Liver (tissue), 9 donors: Measurements from ENCODE around the gene COP1. TPM values are rescaled to one million over a fixed set of nuclear protein-coding genes. Genes with fewer than 3 reads are reported as not detected.

Source experiments
- DNase-seq: peaks from one replicate; pipeline ENCODE4 v3.0.0-alpha.2; 2017; ENCODE audit warnings: low spot score
- H3K27ac ChIP-seq, 2 donors: one replicate each; pipeline ENCODE4 v1.7.0; 2013; ENCODE audit warnings: inconsistent platforms in 2 of 2, low read length in 2 of 2, control low read depth in 1 of 2, low read depth in 1 of 2, mild to moderate bottlenecking in 1 of 2
- H3K27me3 ChIP-seq, 4 donors: one replicate each; pipeline versions ENCODE4 v1.6.1 to v1.7.0; 2013; ENCODE audit warnings: low read length in 3 of 4, inconsistent platforms in 1 of 4, mild to moderate bottlenecking in 1 of 4, moderate library complexity in 1 of 4; ENCODE audit not compliant: control insufficient read depth in 4 of 4, insufficient read depth in 4 of 4
- H3K36me3 ChIP-seq, 4 donors: one replicate each; pipeline versions ENCODE4 v1.6.1 to v1.7.0; 2013; ENCODE audit warnings: low read length in 3 of 4, mild to moderate bottlenecking in 3 of 4, low read depth in 1 of 4, moderate library complexity in 1 of 4; ENCODE audit not compliant: control insufficient read depth in 4 of 4, insufficient read depth in 3 of 4
- H3K4me1 ChIP-seq, 4 donors: one replicate each; pipeline versions ENCODE4 v1.6.1 to v1.7.0; 2013; ENCODE audit warnings: low read length in 3 of 4, mild to moderate bottlenecking in 3 of 4, moderate library complexity in 1 of 4; ENCODE audit not compliant: control insufficient read depth in 4 of 4, insufficient read depth in 4 of 4
- H3K4me3 ChIP-seq, 3 donors: one replicate each; pipeline versions ENCODE4 v1.6.1 to v1.7.0; 2013; ENCODE audit warnings: low read length in 3 of 3, control low read depth in 1 of 3, low read depth in 1 of 3, mild to moderate bottlenecking in 1 of 3
- H3K9ac ChIP-seq, 2 donors: one replicate each; pipeline ENCODE4 v1.7.0; 2013; ENCODE audit warnings: low read length in 2 of 2, mild to moderate bottlenecking in 2 of 2, moderate library complexity in 2 of 2, control low read depth in 1 of 2, low read depth in 1 of 2
- H3K9me3 ChIP-seq, 4 donors: one replicate each; pipeline versions ENCODE4 v1.6.1 to v1.7.0; 2013; ENCODE audit warnings: low read length in 3 of 4; ENCODE audit not compliant: control insufficient read depth in 4 of 4
- EGR1 ChIP-seq, 2 donors: IDR thresholded peaks; 2 replicates each; pipeline ENCODE4 v1.6.1; 2016 to 2018; ENCODE audit warnings: antibody characterized with exemption in 2 of 2, low read depth in 2 of 2
- FOXA1 ChIP-seq: IDR thresholded peaks from 2 replicates; pipeline ENCODE4 v1.6.1; 2016; ENCODE audit warnings: antibody characterized with exemption
- FOXA2 ChIP-seq: IDR thresholded peaks from 2 replicates; pipeline ENCODE4 v1.6.1; 2016; ENCODE audit warnings: antibody characterized with exemption
- GABPA ChIP-seq, 2 donors: IDR thresholded peaks in 1 of 2; conservative IDR thresholded peaks in 1 of 2; 2 replicates each; pipeline ENCODE4 v1.6.1; 2016; ENCODE audit warnings: antibody characterized with exemption in 2 of 2, mild to moderate bottlenecking in 1 of 2, moderate library complexity in 1 of 2
- HNF4A ChIP-seq, 2 donors: conservative IDR thresholded peaks; 2 replicates each; pipeline ENCODE4 v1.6.1; 2016; ENCODE audit warnings: antibody characterized with exemption in 2 of 2, mild to moderate bottlenecking in 2 of 2
- HNF4G ChIP-seq: IDR thresholded peaks from 2 replicates; pipeline ENCODE4 v1.6.1; 2016; ENCODE audit warnings: antibody characterized with exemption
- JUND ChIP-seq, 2 donors: IDR thresholded peaks; 2 replicates each; pipeline ENCODE4 v1.6.1; 2016; ENCODE audit warnings: antibody characterized with exemption in 2 of 2
- NR2F2 ChIP-seq: IDR thresholded peaks from 2 replicates; pipeline ENCODE4 v1.6.1; 2016; ENCODE audit warnings: antibody characterized with exemption
- RAD21 ChIP-seq, 2 donors: IDR thresholded peaks; 2 replicates each; pipeline ENCODE4 v1.6.1; 2016; ENCODE audit warnings: antibody characterized with exemption in 2 of 2, mild to moderate bottlenecking in 2 of 2
- RXRA ChIP-seq, 2 donors: IDR thresholded peaks; 2 replicates each; pipeline ENCODE4 v1.6.1; 2017 to 2018; ENCODE audit warnings: antibody characterized with exemption in 2 of 2, mild to moderate bottlenecking in 1 of 2
- SP1 ChIP-seq: IDR thresholded peaks from 2 replicates; pipeline ENCODE4 v1.6.1; 2018; ENCODE audit warnings: antibody characterized with exemption, mild to moderate bottlenecking
- TAF1 ChIP-seq: conservative IDR thresholded peaks from 2 replicates; pipeline ENCODE4 v1.6.1; 2016; ENCODE audit warnings: antibody characterized with exemption, mild to moderate bottlenecking
- YY1 ChIP-seq: IDR thresholded peaks from 2 replicates; pipeline ENCODE4 v1.6.1; 2016; ENCODE audit warnings: antibody characterized with exemption, mild to moderate bottlenecking
- WGBS: extraction: QIAGEN DNeasy Blood & Tissue Kit; methylation state at CpG from one replicate; pipeline ENCODE4 v1.1.7; 2013; 5-methylcytosine and 5-hydroxymethylcytosine counted together
- polyA plus RNA-seq, 2 donors: library from polyadenylated mRNA; stranded (reverse) in 1 of 2; unstranded in 1 of 2; fragments of 200-250 nt in 1 of 2; fragments of >200 nt in 1 of 2; fragmentation: Nextera tagmentation in 1 of 2; extraction: Ambion mirVana in 1 of 2; gene quantifications; one replicate each; pipeline versions ENCODE4 v1.2.1 to v1.2.3, GENCODE V29; 2013 to 2015
- total RNA-seq, 2 donors: library from RNA; depleted of rRNA; stranded (reverse); fragments of >200 nt; gene quantifications; one replicate each; pipeline ENCODE4 v1.2.3, GENCODE V29; 2014
- TF ChIP-seq, protein P1 (sequence below): IDR thresholded peaks from 2 replicates; pipeline ENCODE4 v1.6.1; 2016; ENCODE audit warnings: antibody characterized with exemption
- TF ChIP-seq, protein P2 (sequence below): IDR thresholded peaks from 2 replicates; pipeline ENCODE4 v1.6.1; 2016; ENCODE audit warnings: antibody characterized with exemption
- TF ChIP-seq, protein P3 (sequence below): IDR thresholded peaks from 2 replicates; pipeline ENCODE4 v1.6.1; 2016; ENCODE audit warnings: antibody characterized with exemption, mild to moderate bottlenecking
- TF ChIP-seq, protein P4 (sequence below): fragments of 150-350 bp; IDR thresholded peaks from 2 replicates; pipeline ENCODE4 v1.5.1; 2017; ENCODE audit warnings: improper control_type of control experiment, low read depth, low read length; ENCODE audit not compliant: missing input control
- TF ChIP-seq, protein P5 (sequence below): IDR thresholded peaks from 2 replicates; pipeline ENCODE4 v1.6.1; 2016; ENCODE audit warnings: antibody characterized with exemption
- donor health status: healthy.
- donor health status: healthy.
- donor health status: healthy.
- donor health status: healthy.
- donor health status: healthy.

The COP1 gene
- total and polyA plus RNA-seq, 4 donors = 14.7 to 35.7 (median 22.5) TPM

DNA sequence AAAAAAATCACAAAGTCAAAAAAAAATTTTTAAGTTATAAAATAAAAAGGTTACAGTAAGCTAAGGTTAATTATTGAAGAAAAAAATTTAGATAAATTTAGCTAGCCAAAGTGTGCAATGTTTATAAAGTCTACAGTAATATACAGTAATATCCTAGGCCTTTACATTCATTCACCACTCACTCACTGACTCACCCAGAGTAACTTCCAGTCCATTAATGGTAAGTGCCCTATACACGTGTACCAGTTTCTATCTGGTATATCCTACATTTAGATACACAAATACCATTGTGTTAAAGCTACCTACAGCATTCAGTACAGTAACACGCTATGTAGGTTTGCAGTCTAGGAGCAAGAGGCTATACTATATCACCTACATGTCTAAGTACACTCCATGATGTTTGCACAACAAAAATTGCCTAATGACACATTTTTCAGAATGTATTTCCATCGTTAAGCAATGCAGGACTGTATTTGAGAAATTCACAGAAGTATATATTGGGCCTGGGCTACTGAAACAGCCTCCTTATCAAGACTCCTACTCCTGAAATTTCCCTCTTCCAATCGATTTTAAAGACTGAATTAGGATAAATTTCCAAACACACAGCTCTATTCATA lies 155.1 kb downstream of the COP1 start:
- Histone ChIP-seq H3K9ac (no peak overlapping the region), H3K4me3 (no peak overlapping the region), H3K4me1 (no peaks in the 10 kb centered on the region), H3K27me3 (no peaks in the 10 kb centered on the region), H3K27ac (no peak overlapping the region), H3K9me3 (no peaks in the 10 kb centered on the region), H3K36me3 (peaks cover 0 to 3% (median 0%) of the 10 kb centered on the region in 4 donors)
- 85% methylated on average over 4 of the region's 4 CpGs for WGBS
- TF ChIP-seq TAF1 = no peak
- TF ChIP-seq NR2F2 = no peak
- no peak for TF ChIP-seq RXRA (IDR thresholded peaks at IDR 0.05)
- TF ChIP-seq, protein P1, sequence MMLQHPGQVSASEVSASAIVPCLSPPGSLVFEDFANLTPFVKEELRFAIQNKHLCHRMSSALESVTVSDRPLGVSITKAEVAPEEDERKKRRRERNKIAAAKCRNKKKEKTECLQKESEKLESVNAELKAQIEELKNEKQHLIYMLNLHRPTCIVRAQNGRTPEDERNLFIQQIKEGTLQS = no peak
- TF ChIP-seq, protein P2, sequence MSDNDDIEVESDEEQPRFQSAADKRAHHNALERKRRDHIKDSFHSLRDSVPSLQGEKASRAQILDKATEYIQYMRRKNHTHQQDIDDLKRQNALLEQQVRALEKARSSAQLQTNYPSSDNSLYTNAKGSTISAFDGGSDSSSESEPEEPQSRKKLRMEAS = no peak
- TF ChIP-seq GABPA (IDR thresholded peaks at IDR 0.05 in 1 of 2, conservative IDR thresholded peaks at IDR 0.05 in 1 of 2) = no peak
- TF ChIP-seq FOXA2 = no peak
- no peak for TF ChIP-seq JUND (IDR thresholded peaks at IDR 0.05)
- no peak for TF ChIP-seq RAD21 (IDR thresholded peaks at IDR 0.05)
- TF ChIP-seq, protein P3, sequence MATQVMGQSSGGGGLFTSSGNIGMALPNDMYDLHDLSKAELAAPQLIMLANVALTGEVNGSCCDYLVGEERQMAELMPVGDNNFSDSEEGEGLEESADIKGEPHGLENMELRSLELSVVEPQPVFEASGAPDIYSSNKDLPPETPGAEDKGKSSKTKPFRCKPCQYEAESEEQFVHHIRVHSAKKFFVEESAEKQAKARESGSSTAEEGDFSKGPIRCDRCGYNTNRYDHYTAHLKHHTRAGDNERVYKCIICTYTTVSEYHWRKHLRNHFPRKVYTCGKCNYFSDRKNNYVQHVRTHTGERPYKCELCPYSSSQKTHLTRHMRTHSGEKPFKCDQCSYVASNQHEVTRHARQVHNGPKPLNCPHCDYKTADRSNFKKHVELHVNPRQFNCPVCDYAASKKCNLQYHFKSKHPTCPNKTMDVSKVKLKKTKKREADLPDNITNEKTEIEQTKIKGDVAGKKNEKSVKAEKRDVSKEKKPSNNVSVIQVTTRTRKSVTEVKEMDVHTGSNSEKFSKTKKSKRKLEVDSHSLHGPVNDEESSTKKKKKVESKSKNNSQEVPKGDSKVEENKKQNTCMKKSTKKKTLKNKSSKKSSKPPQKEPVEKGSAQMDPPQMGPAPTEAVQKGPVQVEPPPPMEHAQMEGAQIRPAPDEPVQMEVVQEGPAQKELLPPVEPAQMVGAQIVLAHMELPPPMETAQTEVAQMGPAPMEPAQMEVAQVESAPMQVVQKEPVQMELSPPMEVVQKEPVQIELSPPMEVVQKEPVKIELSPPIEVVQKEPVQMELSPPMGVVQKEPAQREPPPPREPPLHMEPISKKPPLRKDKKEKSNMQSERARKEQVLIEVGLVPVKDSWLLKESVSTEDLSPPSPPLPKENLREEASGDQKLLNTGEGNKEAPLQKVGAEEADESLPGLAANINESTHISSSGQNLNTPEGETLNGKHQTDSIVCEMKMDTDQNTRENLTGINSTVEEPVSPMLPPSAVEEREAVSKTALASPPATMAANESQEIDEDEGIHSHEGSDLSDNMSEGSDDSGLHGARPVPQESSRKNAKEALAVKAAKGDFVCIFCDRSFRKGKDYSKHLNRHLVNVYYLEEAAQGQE = no peak
- TF ChIP-seq SP1 = no peak
- TF ChIP-seq YY1 = no peak
- TF ChIP-seq EGR1 (IDR thresholded peaks at IDR 0.05; ENCODE audit: low read depth in 2 of 2) = no peak
- no peak for TF ChIP-seq FOXA1
- TF ChIP-seq, protein P4, sequence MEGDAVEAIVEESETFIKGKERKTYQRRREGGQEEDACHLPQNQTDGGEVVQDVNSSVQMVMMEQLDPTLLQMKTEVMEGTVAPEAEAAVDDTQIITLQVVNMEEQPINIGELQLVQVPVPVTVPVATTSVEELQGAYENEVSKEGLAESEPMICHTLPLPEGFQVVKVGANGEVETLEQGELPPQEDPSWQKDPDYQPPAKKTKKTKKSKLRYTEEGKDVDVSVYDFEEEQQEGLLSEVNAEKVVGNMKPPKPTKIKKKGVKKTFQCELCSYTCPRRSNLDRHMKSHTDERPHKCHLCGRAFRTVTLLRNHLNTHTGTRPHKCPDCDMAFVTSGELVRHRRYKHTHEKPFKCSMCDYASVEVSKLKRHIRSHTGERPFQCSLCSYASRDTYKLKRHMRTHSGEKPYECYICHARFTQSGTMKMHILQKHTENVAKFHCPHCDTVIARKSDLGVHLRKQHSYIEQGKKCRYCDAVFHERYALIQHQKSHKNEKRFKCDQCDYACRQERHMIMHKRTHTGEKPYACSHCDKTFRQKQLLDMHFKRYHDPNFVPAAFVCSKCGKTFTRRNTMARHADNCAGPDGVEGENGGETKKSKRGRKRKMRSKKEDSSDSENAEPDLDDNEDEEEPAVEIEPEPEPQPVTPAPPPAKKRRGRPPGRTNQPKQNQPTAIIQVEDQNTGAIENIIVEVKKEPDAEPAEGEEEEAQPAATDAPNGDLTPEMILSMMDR = no peak
- TF ChIP-seq, protein P5, sequence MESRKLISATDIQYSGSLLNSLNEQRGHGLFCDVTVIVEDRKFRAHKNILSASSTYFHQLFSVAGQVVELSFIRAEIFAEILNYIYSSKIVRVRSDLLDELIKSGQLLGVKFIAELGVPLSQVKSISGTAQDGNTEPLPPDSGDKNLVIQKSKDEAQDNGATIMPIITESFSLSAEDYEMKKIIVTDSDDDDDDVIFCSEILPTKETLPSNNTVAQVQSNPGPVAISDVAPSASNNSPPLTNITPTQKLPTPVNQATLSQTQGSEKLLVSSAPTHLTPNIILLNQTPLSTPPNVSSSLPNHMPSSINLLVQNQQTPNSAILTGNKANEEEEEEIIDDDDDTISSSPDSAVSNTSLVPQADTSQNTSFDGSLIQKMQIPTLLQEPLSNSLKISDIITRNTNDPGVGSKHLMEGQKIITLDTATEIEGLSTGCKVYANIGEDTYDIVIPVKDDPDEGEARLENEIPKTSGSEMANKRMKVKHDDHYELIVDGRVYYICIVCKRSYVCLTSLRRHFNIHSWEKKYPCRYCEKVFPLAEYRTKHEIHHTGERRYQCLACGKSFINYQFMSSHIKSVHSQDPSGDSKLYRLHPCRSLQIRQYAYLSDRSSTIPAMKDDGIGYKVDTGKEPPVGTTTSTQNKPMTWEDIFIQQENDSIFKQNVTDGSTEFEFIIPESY = no peak
- TF ChIP-seq HNF4A (conservative IDR thresholded peaks at IDR 0.05) = no peak
- TF ChIP-seq HNF4G = no peak
- DNase-seq = no peak
